GOT3 (cell line): ENCODE results near the gene SMIM33.
"Not testable (repeated sequence)": the region's sequence is repeated elsewhere in the genome, so short reads cannot be mapped to it uniquely, and the experiment has no call there.

Experiments
- DNase-seq: peaks from one replicate; lab custom pipeline; 2025; ENCODE audit warnings: mixed read lengths; lab: John Stamatoyannopoulos, UW

Gene SMIM33

DNA sequence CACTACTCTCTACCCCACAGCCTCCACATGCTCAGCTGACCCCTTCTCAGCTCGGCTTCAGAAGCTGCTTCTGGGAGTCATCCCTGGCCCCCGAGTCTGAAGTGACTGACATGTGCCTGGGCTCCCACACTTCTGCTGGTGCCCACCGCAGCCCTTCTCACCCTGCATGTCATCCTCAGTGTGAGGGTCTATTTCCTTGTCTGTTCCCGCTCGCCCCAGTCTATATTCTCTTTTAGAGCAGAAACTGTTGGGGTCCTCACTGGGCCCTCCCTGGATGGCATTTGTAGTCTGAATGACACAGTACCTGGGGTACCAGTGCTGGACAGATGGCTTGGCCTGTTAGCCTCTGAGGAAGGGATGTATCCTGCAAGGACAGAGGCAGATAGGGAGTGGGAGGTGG is 13.6 kb upstream of the SMIM33 start:
- DNase-seq, result no peak

- DNase-seq, result no peak
Observed at GRCh38 chr5:139457653-139458306, 13.0 kb upstream of the SMIM33 start.

- DNase-seq, result no peak
Observed at GRCh38 chr5:139458580-139459407, 12.0 kb upstream of the SMIM33 start.

DNA sequence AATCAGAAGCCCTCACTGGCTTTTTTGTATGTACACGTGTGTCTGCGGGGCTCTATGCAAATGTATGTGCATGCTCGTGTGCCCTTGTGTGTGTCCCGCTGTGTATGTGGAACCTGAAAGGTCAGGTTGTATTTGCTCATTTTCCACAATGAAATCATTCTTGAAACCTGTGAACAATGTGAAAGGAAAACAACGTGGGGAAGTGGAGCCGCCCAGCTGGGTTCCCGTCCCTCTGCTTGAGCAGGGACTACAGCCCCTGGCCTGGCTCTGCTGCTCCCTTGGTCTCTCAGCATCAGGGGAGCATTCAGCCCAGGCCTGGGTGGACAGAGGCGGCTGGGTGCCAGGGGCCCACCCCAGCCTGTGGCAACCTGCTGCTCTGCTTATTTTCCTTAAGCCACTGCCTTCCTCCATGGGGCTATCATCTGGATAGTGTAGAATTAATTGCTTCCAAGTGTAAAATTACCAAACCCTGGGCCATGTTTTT is 11.3 kb upstream of the SMIM33 start:
- DNase-seq, result no peak

- no peak for DNase-seq
Observed at GRCh38 chr5:139460455-139460854, 10.3 kb upstream of the SMIM33 start.

DNA sequence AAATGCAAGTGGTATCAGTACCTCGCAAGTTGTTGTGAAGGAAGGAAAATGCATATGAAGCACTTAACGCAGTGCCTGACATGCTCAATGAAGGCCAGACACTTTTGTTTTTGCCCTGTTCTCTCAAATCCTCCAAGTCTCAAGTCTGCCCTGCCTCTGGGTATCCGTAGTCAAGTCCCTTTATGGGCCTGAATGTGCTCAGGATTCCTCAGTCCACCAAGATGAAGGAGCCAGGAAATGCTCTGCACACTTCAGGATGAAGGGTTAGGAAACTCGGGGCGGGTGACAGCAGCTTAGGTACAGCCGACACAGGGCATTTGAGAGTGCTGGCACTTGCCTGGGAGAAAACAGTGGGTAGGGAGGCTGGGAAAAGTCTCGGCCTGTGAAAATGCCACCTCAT is 9.6 kb upstream of the SMIM33 start:
- DNase-seq, result no peak

GRCh38 chr5:139461698-139462097 is 9.1 kb upstream of the SMIM33 start:
- no peak for DNase-seq

DNA sequence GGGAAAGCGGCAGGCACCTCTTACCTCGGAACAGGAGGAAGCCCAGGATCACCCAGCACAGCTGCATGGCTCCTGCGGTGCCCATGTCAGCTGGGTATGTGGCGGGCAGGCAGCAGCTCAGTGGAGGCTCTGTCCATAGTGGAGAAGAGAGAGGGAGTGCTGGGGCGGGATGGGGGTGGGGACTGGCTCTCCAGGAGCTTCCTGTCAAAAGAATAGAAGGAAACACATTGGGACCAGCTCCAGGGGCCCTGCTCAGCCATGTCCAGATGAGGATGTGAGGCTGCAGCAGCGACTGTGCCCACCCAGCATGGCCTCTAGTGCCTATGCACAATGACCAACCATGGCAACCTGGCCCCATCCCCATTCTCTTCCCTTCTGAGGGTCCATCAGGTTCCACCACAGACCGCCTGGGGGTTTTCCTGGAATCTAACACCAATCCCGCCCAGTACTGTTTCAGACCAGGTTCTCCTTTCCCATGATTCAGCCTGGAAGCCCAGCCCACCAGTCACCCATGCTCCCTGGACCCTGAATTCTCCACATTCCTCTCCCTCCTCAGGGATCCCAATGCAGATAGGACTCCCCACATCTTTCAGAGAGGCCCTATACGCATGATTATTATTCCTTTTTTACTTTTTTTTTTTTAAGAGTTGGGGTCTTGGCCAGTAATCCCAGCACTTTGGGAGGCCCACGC is 8.1 kb upstream of the SMIM33 start, which contains the start of gene ECSCR:
Gene ECSCR, minus strand, starts transcription at position 158 of the 691 bp plus-strand sequence. Its CDS starts 73 bp downstream, at position 85.
- no peak for DNase-seq

- no peak for DNase-seq
Observed at GRCh38 chr5:139468421-139468931, 2.3 kb upstream of the SMIM33 start.

GRCh38 chr5:139472386-139473030 is 1.7 kb downstream of the SMIM33 start:
- no peak for DNase-seq

DNA sequence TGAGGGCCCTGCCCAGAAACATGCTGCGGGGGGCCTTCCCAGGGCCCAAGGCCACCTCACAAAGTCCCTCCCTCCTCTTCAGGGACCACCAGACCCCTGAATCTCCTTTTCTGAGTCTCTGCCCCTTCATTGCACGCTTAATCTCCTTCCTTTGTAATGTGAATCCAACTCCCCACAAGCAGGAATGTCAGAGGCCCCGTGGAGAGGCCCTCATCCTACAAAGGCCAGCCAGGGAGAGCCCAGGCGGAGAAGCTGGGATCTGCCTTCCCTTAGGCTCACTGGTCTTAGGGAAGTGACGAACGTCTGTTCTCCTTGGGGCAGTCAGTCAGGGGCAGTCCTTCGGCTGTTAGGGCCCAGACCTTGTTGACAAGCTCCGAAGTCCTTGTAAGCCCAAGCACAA is 2.3 kb downstream of the SMIM33 start:
- no peak for DNase-seq

GRCh38 chr5:139473565-139473964 is 2.8 kb downstream of the SMIM33 start:
- no peak for DNase-seq

GRCh38 chr5:139474890-139475791 is 4.3 kb downstream of the SMIM33 start:
- no peak for DNase-seq

GRCh38 chr5:139475865-139476617 is 5.2 kb downstream of the SMIM33 start:
- no peak for DNase-seq

- DNase-seq, result not testable (repeated sequence)
Observed at GRCh38 chr5:139478657-139479423, 8.0 kb downstream of the SMIM33 start.

DNA sequence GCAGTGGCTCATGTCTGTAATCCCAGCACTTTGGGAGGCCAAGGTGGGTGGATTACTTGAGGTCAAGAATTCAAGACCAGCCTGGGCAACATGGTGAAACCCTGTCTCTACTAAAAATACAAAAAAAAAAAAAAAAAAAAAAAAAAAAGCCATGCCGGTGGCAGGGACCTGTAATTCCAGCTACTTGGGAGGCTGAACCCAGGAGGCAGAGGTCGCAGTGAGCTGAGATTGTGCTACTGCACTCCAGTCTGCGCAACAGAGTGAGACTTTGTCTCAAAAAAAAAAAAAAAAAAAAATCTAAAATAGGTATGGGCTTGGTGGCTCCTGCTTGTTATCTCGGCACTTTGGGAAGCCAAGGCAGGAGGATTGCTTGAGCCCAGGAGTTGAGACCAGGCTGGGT is 8.9 kb downstream of the SMIM33 start:
- DNase-seq, result not testable (repeated sequence)

GRCh38 chr5:139481122-139481533 is 10.3 kb downstream of the SMIM33 start:
- no peak for DNase-seq

DNA sequence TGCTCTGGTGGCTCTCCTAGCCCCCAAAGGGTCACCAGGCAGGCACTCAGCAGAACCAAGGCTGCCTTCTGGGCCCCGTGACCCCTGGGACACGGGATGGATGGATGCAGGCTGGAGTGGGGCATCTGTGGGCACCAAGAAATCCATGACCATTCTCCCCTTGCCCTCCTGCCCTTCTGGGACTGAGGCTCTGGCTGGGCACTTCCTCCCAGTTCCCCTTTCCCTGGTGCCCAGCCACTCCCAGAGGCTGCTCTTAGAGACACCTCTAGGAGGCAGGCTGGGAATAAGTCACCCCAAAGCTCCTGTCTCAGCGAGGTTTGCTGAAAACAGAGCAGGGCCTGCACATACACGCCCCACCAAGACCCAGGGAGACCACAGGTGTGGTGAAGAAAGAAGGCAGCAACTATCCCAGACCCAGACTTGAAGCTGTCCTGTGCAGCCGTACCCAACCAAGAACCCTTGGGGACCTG is 10.8 kb downstream of the SMIM33 start:
- no peak for DNase-seq
